GM23338 (cell line): Measurements from ENCODE around the gene MAP2K6.

Experiments used
- EZH2 ChIP-seq: fragments of 200-600 bp; sonication (generic); IDR thresholded peaks from one replicate; pipeline ENCODE4 v1.8.0; 2017; ENCODE audit warnings: antibody characterized with exemption, mild to moderate bottlenecking, low read depth; ENCODE audit not compliant: unreplicated experiment
- EZH2phosphoT487 ChIP-seq: fragments of 200-600 bp; sonication (generic); IDR thresholded peaks from one replicate; pipeline ENCODE4 v1.8.1; 2018; ENCODE audit warnings: antibody characterized with exemption; ENCODE audit not compliant: unreplicated experiment
- POLR2AphosphoS5 ChIP-seq: IDR thresholded peaks from 2 replicates; pipeline ENCODE4 v1.6.1; 2016; ENCODE audit warnings: antibody characterized with exemption, low read depth
- TF ChIP-seq, protein P1 (sequence below), 2 experiments: fragments of 200-600 bp in 1 of 2; sonication (generic) in 1 of 2; conservative IDR thresholded peaks; 2 replicates each; pipeline versions ENCODE4 v1.5.1 to v1.6.1; 2016 to 2017; ENCODE audit warnings: antibody characterized with exemption in 2 of 2, low read depth in 2 of 2, mild to moderate bottlenecking in 2 of 2, moderate library complexity in 1 of 2

DNA sequence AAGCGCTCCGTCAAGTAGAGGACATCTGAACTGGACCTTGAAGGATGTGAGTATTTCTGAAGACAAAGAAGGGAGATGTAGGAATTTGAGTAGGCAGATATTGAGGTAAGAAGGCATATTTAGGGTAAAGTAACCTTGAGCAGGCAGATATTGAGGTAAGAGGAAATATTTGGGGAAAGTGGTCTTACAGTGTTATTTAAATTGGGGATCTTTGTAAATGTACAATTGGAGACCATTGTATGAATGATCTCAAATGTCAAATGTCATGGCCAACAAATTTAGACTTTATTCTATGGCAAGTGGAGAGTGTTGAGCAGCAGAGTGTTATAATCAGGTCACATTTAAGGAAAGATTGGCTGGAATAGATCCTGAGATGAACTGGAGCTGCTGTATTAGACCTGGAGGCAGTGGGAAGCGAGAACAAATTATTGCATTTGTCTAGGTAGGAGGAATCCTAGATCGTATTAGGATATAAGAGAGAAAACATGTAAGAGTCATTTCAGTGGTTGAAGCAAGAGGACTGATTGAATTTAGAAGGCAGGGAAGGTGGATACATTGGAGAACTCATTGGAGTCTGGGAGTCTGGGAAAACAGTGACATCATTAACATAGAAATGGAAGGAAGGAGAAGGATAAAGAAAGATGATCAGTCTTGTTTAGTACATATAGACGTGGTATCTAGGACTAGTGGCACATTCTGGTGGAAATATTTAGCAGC, 165.6 kb downstream of the MAP2K6 start:
- TF ChIP-seq EZH2 = no peak
- TF ChIP-seq, protein P1, sequence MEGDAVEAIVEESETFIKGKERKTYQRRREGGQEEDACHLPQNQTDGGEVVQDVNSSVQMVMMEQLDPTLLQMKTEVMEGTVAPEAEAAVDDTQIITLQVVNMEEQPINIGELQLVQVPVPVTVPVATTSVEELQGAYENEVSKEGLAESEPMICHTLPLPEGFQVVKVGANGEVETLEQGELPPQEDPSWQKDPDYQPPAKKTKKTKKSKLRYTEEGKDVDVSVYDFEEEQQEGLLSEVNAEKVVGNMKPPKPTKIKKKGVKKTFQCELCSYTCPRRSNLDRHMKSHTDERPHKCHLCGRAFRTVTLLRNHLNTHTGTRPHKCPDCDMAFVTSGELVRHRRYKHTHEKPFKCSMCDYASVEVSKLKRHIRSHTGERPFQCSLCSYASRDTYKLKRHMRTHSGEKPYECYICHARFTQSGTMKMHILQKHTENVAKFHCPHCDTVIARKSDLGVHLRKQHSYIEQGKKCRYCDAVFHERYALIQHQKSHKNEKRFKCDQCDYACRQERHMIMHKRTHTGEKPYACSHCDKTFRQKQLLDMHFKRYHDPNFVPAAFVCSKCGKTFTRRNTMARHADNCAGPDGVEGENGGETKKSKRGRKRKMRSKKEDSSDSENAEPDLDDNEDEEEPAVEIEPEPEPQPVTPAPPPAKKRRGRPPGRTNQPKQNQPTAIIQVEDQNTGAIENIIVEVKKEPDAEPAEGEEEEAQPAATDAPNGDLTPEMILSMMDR (conservative IDR thresholded peaks at IDR 0.05; ENCODE audit: low read depth in 2 of 2) = no peak
- no peak for TF ChIP-seq EZH2phosphoT487
- no peak for TF ChIP-seq POLR2AphosphoS5
